HFFc6 (cell line): ENCODE measurements around the gene SHE. TPM values are rescaled to one million over a fixed set of nuclear protein-coding genes. Genes with fewer than 3 reads are reported as not detected.

Source experiments
- DNase-seq: peaks from one replicate; pipeline ENCODE4 v3.0.0-alpha.2; 2018
- H3K27ac Mint-ChIP-seq: 2 replicates; pipeline ENCODE4 v1.8.0; 2020; ENCODE audit warnings: mild to moderate bottlenecking, mixed read lengths
- H3K27me3 Mint-ChIP-seq: 2 replicates; pipeline ENCODE4 v1.8.0; 2021; ENCODE audit warnings: mild to moderate bottlenecking, moderate library complexity, mixed read lengths; ENCODE audit not compliant: insufficient read depth
- H3K36me3 Mint-ChIP-seq: 2 replicates; pipeline ENCODE4 v1.8.0; 2021; ENCODE audit warnings: low read depth, mixed read lengths
- H3K4me1 Mint-ChIP-seq: 2 replicates; pipeline ENCODE4 v1.8.0; 2020; ENCODE audit warnings: low read depth, mixed read lengths
- H3K4me3 Mint-ChIP-seq: 2 replicates; pipeline ENCODE4 v1.8.0; 2020; ENCODE audit warnings: mild to moderate bottlenecking, moderate library complexity, mixed read lengths
- H3K9me3 Mint-ChIP-seq: 2 replicates; pipeline ENCODE4 v1.8.0; 2020; ENCODE audit warnings: mild to moderate bottlenecking, mixed read lengths
- total RNA-seq, 6 experiments: library from RNA; stranded (reverse); fragmentation: NEBNext Ultra II Directional; extraction: Animal tissue kit (Norgen Biotek cat#: 25700); gene quantifications; 2 replicates in 1 of 6; 3 replicates in 5 of 6; pipeline ENCODE4 v1.2.3, GENCODE V29; 2021
- TF ChIP-seq, protein P1 (sequence below): fragments of 200-600 bp; sonication (generic); IDR thresholded peaks from 2 replicates; pipeline ENCODE4 v1.5.0; 2021; ENCODE audit warnings: antibody characterized with exemption, mild to moderate bottlenecking

The SHE gene
- total RNA-seq, 6 experiments from 2014 or later: not detected

DNA sequence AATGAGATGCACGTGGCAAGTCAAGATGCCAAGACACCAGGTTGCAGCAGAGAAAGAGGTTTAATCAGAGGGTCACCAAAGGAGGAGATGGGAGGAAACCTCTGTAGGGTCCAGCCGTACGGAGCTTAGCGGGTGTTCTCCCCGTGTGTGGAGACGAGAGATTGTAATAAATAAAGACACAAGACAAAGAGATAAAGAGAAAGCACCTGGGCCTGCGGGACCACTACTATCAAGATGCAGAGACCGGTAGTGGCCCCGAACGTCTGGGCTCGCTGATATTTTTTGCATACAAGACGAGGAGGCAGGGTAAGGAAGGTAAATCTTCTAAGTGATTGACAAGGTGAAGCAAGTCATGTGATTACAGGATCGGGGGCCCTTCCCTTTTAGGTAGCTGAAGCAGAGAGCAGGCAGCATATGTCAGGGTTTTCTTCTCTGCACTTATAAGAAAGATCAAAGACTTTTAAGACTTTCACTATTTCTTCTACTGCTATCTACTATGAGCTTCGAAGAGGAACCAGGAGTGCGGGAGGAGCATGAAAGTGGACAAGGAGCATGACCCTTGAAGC lies 41.4 kb downstream of the SHE start:
- H3K27ac Mint-ChIP-seq: no peak overlapping the region
- no peak for DNase-seq
- H3K4me3 Mint-ChIP-seq: no peak overlapping the region
- H3K4me1 Mint-ChIP-seq: peaks cover 19% of the 10 kb centered on the region
- TF ChIP-seq, protein P1, sequence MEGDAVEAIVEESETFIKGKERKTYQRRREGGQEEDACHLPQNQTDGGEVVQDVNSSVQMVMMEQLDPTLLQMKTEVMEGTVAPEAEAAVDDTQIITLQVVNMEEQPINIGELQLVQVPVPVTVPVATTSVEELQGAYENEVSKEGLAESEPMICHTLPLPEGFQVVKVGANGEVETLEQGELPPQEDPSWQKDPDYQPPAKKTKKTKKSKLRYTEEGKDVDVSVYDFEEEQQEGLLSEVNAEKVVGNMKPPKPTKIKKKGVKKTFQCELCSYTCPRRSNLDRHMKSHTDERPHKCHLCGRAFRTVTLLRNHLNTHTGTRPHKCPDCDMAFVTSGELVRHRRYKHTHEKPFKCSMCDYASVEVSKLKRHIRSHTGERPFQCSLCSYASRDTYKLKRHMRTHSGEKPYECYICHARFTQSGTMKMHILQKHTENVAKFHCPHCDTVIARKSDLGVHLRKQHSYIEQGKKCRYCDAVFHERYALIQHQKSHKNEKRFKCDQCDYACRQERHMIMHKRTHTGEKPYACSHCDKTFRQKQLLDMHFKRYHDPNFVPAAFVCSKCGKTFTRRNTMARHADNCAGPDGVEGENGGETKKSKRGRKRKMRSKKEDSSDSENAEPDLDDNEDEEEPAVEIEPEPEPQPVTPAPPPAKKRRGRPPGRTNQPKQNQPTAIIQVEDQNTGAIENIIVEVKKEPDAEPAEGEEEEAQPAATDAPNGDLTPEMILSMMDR: no peak
- H3K9me3 Mint-ChIP-seq: no peaks in the 10 kb centered on the region
- no peaks in the 10 kb centered on the region for H3K36me3 Mint-ChIP-seq
- H3K27me3 Mint-ChIP-seq: peaks cover 2% of the 10 kb centered on the region; the same call in 1 of the 2 replicates

DNA sequence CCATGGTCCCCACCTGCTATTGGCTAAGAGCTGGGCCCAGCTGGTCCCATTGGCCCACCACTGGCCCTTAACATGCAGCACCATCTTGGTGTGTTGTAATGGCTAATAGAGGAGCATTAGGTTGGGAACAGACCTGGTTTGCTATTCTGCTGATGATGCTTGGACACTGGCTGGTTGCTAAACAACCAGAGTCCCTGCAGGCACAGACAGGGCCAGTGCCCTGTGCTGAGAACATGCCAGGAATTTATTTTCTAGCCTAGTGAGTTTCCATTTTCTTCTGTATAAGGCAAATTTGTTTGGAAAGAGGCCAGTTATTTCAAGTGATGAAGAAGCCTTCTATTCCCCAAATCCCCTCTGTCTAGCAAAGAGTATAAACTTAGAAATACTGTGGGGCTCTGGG lies 43.1 kb downstream of the SHE start:
- H3K4me3 Mint-ChIP-seq: no peak overlapping the region
- no peaks in the 10 kb centered on the region for H3K9me3 Mint-ChIP-seq
- TF ChIP-seq, protein P1: no peak
- peaks cover 1% of the 10 kb centered on the region; the same call in 1 of the 2 replicates for H3K27me3 Mint-ChIP-seq
- H3K36me3 Mint-ChIP-seq: no peaks in the 10 kb centered on the region
- H3K27ac Mint-ChIP-seq: no peak overlapping the region
- H3K4me1 Mint-ChIP-seq: peaks cover 19% of the 10 kb centered on the region
- DNase-seq: no peak

DNA sequence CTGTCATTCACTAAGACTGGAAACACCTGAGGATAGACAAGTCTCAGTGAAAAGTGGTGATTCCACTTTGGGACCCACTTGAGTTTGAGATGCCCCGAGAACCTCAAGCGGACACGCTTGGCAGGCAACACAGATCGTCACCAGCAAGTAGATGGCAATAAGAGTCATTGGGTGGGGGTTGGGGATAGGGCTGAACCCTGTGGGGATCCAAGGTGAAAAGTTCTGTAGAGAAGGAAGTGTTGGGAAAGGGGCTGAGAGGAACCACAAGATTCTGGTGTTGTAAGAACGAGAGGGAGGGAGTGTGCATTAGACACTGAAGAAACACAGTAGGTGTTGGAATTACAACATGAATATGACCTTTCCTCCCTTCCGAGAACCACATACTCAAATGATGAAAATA lies 45.6 kb downstream of the SHE start:
- TF ChIP-seq, protein P1: no peak
- H3K4me3 Mint-ChIP-seq: no peak overlapping the region
- H3K27ac Mint-ChIP-seq: no peak overlapping the region
- H3K4me1 Mint-ChIP-seq: peaks cover 14% of the 10 kb centered on the region
- H3K36me3 Mint-ChIP-seq: 0 out of 2 replicates have a peak, but pooled peaks cover 6% of the 10 kb centered on the region
- DNase-seq: no peak
- H3K27me3 Mint-ChIP-seq: no peaks in the 10 kb centered on the region
- no peaks in the 10 kb centered on the region for H3K9me3 Mint-ChIP-seq

DNA sequence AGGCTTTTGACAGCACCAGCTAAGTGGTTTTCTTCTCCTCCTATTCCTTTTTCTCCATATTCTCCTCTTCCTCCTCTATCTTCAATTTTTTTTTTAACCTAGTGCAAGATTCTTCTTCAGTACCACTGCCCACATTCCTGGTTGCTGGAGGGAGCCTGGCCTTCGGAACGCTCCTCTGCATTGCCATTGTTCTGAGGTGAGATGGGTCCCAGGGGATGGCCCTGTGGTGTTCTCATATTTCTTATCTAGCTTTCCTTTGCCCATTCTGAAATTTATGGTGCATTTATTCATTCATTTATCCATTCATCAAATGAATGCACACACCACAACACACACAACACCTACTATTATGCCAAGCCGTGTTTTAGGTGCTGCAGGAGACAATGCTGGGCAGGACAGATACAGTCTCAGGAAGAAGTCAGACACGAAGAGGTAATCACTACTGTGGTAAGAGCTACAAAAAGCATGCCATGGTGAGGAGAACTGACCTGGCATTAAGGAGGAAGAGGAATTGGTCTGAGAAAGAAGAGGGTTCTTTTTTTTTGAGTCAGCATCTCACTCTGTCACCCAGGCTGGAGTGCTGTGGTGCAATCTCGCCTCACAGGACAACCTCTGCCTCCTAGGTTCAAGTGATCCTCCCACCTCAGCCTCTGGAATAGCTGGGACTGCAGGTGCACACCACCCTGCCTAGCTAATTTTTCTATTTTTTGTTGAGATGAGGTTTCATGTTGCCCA lies 47.7 kb downstream of the SHE start:
- TF ChIP-seq, protein P1: no peak
- Mint-ChIP-seq H3K9me3 (no peaks in the 10 kb centered on the region), H3K4me3 (no peak overlapping the region), H3K27me3 (no peaks in the 10 kb centered on the region), H3K36me3 (0 out of 2 replicates have a peak, but pooled peaks cover 6% of the 10 kb centered on the region), H3K27ac (no peak overlapping the region), H3K4me1 (peaks cover 14% of the 10 kb centered on the region)
- no peak for DNase-seq

DNA sequence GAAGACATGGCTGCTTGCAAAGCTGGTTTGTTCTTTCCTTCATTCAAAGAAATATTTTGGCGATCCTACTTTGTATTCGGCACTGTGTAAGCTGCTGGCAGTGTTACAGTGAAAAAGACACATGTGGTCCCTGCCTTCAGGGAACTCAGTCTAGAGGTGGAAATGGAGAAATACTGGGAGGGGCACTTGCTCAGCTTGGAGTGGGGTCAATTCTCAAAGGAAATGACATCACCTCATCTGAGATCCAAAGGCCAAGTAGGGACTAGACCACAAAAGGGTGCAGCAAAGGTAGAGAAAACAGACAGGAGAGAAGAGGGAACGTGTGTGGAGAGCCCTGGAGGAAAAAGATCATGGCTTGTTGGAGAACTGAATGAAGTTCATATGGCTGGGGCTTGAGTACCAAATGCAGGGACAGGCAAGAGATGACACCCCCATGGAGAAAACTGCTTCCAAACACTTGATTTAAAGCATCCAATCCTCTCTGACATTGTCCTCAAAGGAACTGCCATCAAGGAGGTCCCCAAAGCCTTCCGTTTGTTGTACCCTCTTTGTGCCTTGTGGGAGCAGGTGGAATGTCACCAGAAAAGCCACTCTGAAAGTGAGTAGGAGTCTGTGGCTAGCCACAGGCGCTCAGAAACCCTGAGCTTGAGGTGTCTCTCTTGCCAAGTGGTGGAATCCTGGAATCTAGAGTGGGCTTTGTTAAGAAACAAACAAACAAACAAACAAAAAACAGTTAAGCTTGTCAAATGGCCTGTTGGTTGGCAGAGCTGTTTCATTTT lies 48.4 kb downstream of the SHE start:
- Mint-ChIP-seq H3K4me1 (peaks cover 14% of the 10 kb centered on the region), H3K27me3 (no peaks in the 10 kb centered on the region), H3K27ac (peak overlapping the region; percentile 7; the same call in 1 of the 2 replicates), H3K9me3 (no peaks in the 10 kb centered on the region), H3K36me3 (0 out of 2 replicates have a peak, but pooled peaks cover 6% of the 10 kb centered on the region), H3K4me3 (peak overlapping the region; percentile 22)
- no peak for DNase-seq
- TF ChIP-seq, protein P1: no peak
